Hepatocyte (in vitro differentiated cells): ENCODE data around the gene EHBP1. TPM values are rescaled to one million over a fixed set of nuclear protein-coding genes. Genes with fewer than 3 reads are reported as not detected.

Experiments used
- DNase-seq: peaks from one replicate; pipeline ENCODE4 v3.0.0-alpha.2; 2016; ENCODE audit warnings: low spot score
- H2AFZ ChIP-seq: fragments of 200-600 bp; sonication (generic); 2 replicates; pipeline ENCODE4 v1.6.0; 2016; ENCODE audit warnings: antibody characterized with exemption, mild to moderate bottlenecking
- H3K27ac ChIP-seq: fragments of 200-600 bp; sonication (generic); 2 replicates; pipeline ENCODE4 v1.5.1; 2016; ENCODE audit warnings: mild to moderate bottlenecking
- H3K27me3 ChIP-seq: fragments of 200-600 bp; sonication (generic); 2 replicates; pipeline ENCODE4 v1.6.1; 2016
- H3K36me3 ChIP-seq: fragments of 200-600 bp; sonication (generic); replicated peaks from 2 replicates; pipeline ENCODE4 v1.5.1; 2016; ENCODE audit warnings: low read depth; ENCODE audit not compliant: insufficient read depth
- H3K4me1 ChIP-seq: fragments of 200-600 bp; sonication (generic); 2 replicates; pipeline ENCODE4 v1.5.1; 2016; ENCODE audit warnings: mild to moderate bottlenecking, moderate library complexity; ENCODE audit not compliant: insufficient read depth
- H3K4me2 ChIP-seq: fragments of 200-600 bp; sonication (generic); 2 replicates; pipeline ENCODE4 v1.6.0; 2016
- H3K4me3 ChIP-seq: fragments of 200-600 bp; sonication (generic); 2 replicates; pipeline ENCODE4 v1.5.1; 2016; ENCODE audit warnings: mild to moderate bottlenecking
- H3K79me2 ChIP-seq: fragments of 200-600 bp; sonication (generic); 2 replicates; pipeline ENCODE4 v1.6.0; 2017; ENCODE audit warnings: mild to moderate bottlenecking
- H3K9me2 ChIP-seq: fragments of 200-600 bp; sonication (generic); replicated peaks from 2 replicates; pipeline ENCODE4 v1.6.0; 2017; ENCODE audit warnings: mild to moderate bottlenecking; ENCODE audit not compliant: insufficient read depth
- H3K9me3 ChIP-seq: fragments of 200-600 bp; sonication (generic); 2 replicates; pipeline ENCODE4 v1.5.1; 2016; ENCODE audit warnings: low read depth, mild to moderate bottlenecking
- H4K20me1 ChIP-seq: fragments of 200-600 bp; sonication (generic); 2 replicates; pipeline ENCODE4 v1.6.0; 2016; ENCODE audit warnings: mild to moderate bottlenecking; ENCODE audit not compliant: insufficient read depth, poor library complexity, severe bottlenecking
- CTCF ChIP-seq: fragments of 200-600 bp; sonication (generic); IDR thresholded peaks from 2 replicates; pipeline ENCODE4 v1.5.1; 2016; ENCODE audit warnings: antibody characterized with exemption, mild to moderate bottlenecking; ENCODE audit not compliant: poor library complexity
- EZH2 ChIP-seq: fragments of 200-600 bp; sonication (generic); IDR thresholded peaks from 2 replicates; pipeline ENCODE4 v1.6.1; 2016; ENCODE audit warnings: antibody characterized with exemption, mild to moderate bottlenecking, borderline replicate concordance
- EZH2phosphoT487 ChIP-seq: fragments of 200-600 bp; sonication (generic); IDR thresholded peaks from one replicate; pipeline ENCODE4 v1.6.1; 2018; ENCODE audit warnings: antibody characterized with exemption, mild to moderate bottlenecking, low read depth, moderate library complexity; ENCODE audit not compliant: unreplicated experiment, severe bottlenecking
- WGBS: methylation state at CpG from one replicate; pipeline ENCODE4 v1.1.6; 2016; ENCODE audit warnings: low lambda C conversion rate; ENCODE audit errors: missing lambda C conversion rate; 5-methylcytosine and 5-hydroxymethylcytosine counted together
- polyA plus RNA-seq: library from polyadenylated mRNA; unstranded; fragments of >200 nt; fragmentation: Nextera tagmentation; extraction: Ambion mirVana; gene quantifications from 2 replicates; pipeline ENCODE4 v1.2.1, GENCODE V29; 2016
- total RNA-seq: library from RNA; depleted of rRNA; stranded (reverse); fragments of >200 nt; gene quantifications from 2 replicates; pipeline ENCODE4 v1.2.3, GENCODE V29; 2014

The EHBP1 gene
- total and polyA plus RNA-seq, 2 experiments from 2014 or later, result 11.4 to 34.6 TPM

- Histone ChIP-seq H2AFZ (peak overlapping the region; percentile 71), H3K79me2 (no peaks in the 10 kb centered on the region), H3K36me3 (no peaks in the 10 kb centered on the region), H3K27me3 (peaks cover 95% of the 10 kb centered on the region), H3K9me2 (no peaks in the 10 kb centered on the region), H3K4me1 (peaks cover 45% of the 10 kb centered on the region), H3K9me3 (no peaks in the 10 kb centered on the region), H3K27ac (no peak overlapping the region), H3K4me2 (peak overlapping the region; percentile 99), H3K4me3 (peak overlapping the region; percentile 41), H4K20me1 (peaks cover 34% of the 10 kb centered on the region)
- WGBS, result 2% methylated on average over 21 of the region's 31 CpGs
- no peak for DNase-seq
- TF ChIP-seq EZH2 (no peak), EZH2phosphoT487 (peak; percentile 84)
Measured at GRCh38 chr2:63049970-63050333, 344.4 kb downstream of the EHBP1 start.

GRCh38 chr2:63050334-63051041, 345.0 kb downstream of the EHBP1 start, which contains the start of gene OTX1:
Gene OTX1 (plus strand): TSS chr2:63050830. CDS start chr2:63052991, 2,161 bp downstream.
- Histone ChIP-seq H3K9me2 (no peaks in the 10 kb centered on the region), H3K79me2 (no peaks in the 10 kb centered on the region), H3K4me2 (peak within 1 kb of the TSS; percentile 99), H4K20me1 (peaks cover 34% of the 10 kb centered on the region), H3K9me3 (no peaks in the 10 kb centered on the region), H3K4me1 (peaks cover 47% of the 10 kb centered on the region), H3K27me3 (peaks cover 95% of the 10 kb centered on the region), H3K36me3 (no peaks in the 10 kb centered on the region), H3K4me3 (peak within 1 kb of the TSS; percentile 75), H3K27ac (no peak within 1 kb of the TSS), H2AFZ (peak within 1 kb of the TSS; percentile 71)
- peak; percentile 69 for DNase-seq
- 2% methylated on average over 58 of the region's 73 CpGs for WGBS
- TF ChIP-seq EZH2 (no peak), EZH2phosphoT487 (no peak), CTCF (no peak)

DNA sequence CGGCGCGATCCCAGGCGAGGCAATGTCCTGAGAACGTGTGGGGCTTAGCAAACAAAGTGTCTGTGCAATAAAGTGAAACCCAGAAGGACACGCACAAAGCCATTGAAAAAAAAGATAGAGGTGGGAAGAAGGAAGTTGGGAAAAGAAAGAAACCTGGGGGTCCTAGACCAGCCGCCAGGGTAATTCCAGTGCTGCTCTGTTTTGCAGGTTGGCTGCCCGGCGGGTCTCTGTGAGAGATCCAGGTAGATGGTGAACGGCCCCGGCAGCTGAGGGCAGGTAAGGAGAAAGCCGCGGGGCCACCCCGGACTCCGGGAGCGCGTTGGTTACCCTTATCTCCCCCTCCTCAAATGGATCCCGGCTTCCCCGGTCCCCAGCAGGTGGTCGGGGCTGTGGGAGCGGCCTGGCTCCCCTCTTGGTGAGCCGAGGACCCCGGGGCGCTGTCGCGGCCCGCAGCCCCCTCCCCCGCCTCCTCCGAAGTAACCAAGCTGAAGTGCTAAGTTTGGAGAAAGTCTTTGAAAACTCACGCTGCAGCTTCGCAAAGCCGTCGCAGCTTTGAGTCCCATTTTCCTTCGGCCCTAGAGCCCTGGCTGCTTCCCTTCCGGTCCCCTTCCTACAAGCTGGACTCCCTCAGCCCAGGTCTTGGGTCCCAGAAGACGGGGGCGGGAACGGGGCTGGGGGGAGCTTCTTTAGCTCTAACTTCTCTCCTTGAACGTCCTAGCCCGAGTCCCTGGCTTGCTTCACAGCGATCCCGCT, 345.7 kb downstream of the EHBP1 start:
- H3K4me2 ChIP-seq, result peak overlapping the region; percentile 99
- H3K36me3 ChIP-seq, result no peaks in the 10 kb centered on the region
- peak overlapping the region; percentile 71 for H2AFZ ChIP-seq
- H3K4me1 ChIP-seq, result peaks cover 53% of the 10 kb centered on the region
- no peaks in the 10 kb centered on the region for H3K9me3 ChIP-seq
- peak; percentile 21 for DNase-seq
- H3K27ac ChIP-seq, result no peak overlapping the region
- peak overlapping the region; percentile 75 for H3K4me3 ChIP-seq
- H4K20me1 ChIP-seq, result peaks cover 30% of the 10 kb centered on the region
- H3K9me2 ChIP-seq, result no peaks in the 10 kb centered on the region
- 2% methylated on average over 34 of the region's 42 CpGs for WGBS
- TF ChIP-seq EZH2phosphoT487 (peak; percentile 88), EZH2 (peak; percentile 70), CTCF (no peak)
- peaks cover 95% of the 10 kb centered on the region for H3K27me3 ChIP-seq
- H3K79me2 ChIP-seq, result no peaks in the 10 kb centered on the region

DNA sequence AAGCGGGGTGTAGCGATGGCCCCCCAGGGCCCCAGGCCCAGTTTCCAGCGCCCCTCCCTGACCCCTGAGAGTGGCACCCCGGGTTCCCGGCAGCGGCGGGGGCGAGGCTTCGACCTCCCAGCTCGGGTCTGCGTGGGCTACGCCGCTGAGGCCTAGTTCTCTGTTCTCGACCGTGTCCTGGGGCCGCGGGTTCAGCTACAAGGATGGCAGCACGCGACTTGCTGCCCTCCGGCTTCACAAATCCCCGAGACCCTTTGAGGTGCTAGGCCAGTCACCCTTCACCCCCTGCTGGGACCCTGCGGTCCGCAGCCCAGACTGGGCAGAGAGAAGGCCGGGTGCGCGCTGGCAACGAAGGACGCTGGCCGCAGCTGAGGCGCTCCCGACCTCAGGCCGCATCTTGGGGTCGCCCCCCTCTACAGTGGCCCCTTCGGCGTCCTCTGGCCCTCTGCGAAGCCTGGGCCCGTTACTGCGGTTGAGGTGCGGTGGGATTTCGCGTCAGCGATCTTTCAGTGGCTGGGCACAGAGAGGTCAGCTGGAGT, 346.4 kb downstream of the EHBP1 start:
- Histone ChIP-seq H3K36me3 (no peaks in the 10 kb centered on the region), H2AFZ (no peak overlapping the region), H3K79me2 (no peaks in the 10 kb centered on the region), H3K4me1 (peaks cover 52% of the 10 kb centered on the region), H3K4me3 (no peak overlapping the region), H3K9me2 (no peaks in the 10 kb centered on the region), H3K4me2 (peak overlapping the region; percentile 99), H3K27ac (no peak overlapping the region), H3K27me3 (peaks cover 95% of the 10 kb centered on the region), H3K9me3 (no peaks in the 10 kb centered on the region), H4K20me1 (peaks cover 29% of the 10 kb centered on the region)
- DNase-seq, result no peak
- WGBS, result 42% methylated on average over 41 of the region's 42 CpGs
- TF ChIP-seq EZH2phosphoT487 (no peak), CTCF (no peak), EZH2 (no peak)
